ENCODE results near the gene TEC.
A peak's percentile ranks its signal among the peaks of the same experiment; 100 is the strongest.
"Not testable (repeated sequence)": the region's sequence is repeated elsewhere in the genome, so short reads cannot be mapped to it uniquely, and the experiment has no call there.

Gene TEC

DNA sequence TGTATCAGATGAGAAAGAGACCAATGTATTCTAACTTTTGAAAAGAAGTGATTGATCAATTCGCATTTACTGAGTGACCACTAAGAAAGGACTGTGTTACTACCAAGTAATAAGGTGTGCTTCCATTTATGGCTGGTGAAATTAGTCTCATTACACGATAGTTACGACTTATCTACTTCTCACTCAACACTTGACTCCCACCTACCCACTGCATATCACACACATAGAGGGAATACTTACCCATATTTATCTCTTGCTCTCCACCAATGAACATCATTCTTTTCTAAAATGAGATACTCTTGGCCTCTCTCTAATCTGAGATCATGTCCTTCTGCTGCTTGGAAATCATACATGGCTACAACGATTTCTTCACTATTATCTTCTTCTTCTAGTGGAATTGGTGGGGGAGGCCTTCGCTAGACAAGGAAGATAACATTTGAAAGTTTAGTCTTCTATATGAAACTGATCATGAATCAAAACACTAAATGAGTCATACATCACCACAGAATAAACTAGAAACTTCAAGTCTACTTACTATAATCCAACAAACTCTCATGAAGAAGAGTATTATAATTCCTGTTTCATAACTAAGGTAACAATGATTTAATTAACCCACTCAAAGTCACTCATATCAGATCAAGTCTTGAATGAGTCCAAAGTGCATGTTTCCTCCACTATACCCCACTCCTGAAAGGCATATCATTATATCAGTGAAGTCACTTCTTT, 101.9 kb downstream of the TEC start:
- in situ Hi-C loops (cut with HindIII; ENCODE audit: low sequenced_read_pairs): no loop called here

DNA sequence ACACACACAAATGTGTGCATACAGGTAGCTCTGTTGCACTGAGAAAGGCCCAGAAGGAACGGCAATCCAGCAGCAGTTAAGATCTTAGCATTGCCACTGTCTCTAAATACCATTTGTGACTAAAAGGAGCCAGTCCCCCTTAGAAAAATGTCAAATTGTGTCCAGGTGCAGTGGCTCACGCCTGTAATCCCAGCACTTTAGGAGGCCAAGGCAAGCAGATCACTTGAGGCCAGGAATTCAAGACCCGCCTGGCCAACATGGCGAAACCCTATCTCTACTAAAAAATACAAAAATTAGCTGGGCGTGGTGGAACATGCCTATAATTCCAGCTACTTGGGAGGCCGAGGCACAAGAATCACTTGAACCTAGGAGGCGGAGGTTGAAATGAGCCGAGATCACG, 105.1 kb downstream of the TEC start:
- H3K4me3 ChIP-seq (ENCODE audit: low read depth, low read length); in situ Hi-C loops (cut with HindIII; ENCODE audit: low sequenced_read_pairs): not testable (repeated sequence)

More for the DNA sequence above, 101.9 kb downstream of the TEC start:
- TF ChIP-seq, protein P1, sequence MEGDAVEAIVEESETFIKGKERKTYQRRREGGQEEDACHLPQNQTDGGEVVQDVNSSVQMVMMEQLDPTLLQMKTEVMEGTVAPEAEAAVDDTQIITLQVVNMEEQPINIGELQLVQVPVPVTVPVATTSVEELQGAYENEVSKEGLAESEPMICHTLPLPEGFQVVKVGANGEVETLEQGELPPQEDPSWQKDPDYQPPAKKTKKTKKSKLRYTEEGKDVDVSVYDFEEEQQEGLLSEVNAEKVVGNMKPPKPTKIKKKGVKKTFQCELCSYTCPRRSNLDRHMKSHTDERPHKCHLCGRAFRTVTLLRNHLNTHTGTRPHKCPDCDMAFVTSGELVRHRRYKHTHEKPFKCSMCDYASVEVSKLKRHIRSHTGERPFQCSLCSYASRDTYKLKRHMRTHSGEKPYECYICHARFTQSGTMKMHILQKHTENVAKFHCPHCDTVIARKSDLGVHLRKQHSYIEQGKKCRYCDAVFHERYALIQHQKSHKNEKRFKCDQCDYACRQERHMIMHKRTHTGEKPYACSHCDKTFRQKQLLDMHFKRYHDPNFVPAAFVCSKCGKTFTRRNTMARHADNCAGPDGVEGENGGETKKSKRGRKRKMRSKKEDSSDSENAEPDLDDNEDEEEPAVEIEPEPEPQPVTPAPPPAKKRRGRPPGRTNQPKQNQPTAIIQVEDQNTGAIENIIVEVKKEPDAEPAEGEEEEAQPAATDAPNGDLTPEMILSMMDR (IDR thresholded peaks at IDR 0.05; ENCODE audit: low read depth, low read length): no peak
- no peak overlapping the region for H3K4me3 ChIP-seq (ENCODE audit: low read depth, low read length)
- no peak for DNase-seq (ENCODE audit: low read depth, low spot score)

DNA sequence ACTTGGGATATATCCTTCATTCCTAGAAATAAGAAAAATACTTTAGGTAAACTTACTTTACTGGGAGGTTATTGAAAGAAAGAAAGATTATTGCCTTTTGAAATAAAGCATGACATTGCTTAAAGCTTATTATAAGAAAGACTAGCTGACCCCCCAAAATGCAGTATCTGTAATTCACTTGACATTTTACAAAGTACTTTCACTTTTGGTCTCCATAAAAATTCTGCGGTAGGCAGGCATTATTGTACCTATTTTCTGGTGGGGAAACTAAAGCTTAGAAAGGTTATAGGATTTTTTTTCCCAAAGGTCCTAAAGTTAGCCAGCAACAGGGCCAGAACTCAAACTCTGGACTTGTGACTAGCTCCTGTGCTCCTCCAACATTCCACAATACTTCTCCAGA, 105.9 kb downstream of the TEC start:
- no peak for DNase-seq (ENCODE audit: low read depth, low spot score)
- no peak overlapping the region for H3K4me3 ChIP-seq (ENCODE audit: low read depth, low read length)
- TF ChIP-seq, protein P1 (IDR thresholded peaks at IDR 0.05; ENCODE audit: low read depth, low read length): no peak
- in situ Hi-C loops (cut with HindIII; ENCODE audit: low sequenced_read_pairs): no loop called here

More for the DNA sequence above, 105.1 kb downstream of the TEC start:
- DNase-seq (ENCODE audit: low read depth, low spot score): not testable (repeated sequence)

DNA sequence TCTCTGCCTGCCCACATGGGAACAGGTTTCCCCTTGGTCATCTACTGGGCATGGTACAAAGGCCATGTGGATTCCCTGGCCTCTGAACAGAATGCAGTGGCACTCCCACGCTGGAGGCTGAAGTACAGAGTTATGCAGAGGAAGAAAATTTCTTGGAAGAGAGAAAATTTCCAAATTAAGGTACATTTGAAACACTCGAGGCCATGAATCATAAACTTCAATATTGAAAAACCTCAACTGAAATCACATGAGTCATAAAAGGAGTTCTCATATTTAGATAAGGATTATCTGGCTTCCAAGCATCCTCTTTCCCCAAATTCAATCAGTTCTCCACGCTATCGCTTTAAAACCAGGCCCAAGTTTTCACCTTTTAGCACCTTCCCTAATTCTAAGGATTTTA, 107.5 kb downstream of the TEC start:
- TF ChIP-seq, protein P1 (IDR thresholded peaks at IDR 0.05; ENCODE audit: low read depth, low read length): no peak
- in situ Hi-C loops (cut with HindIII; ENCODE audit: low sequenced_read_pairs): no loop called here
- no peak overlapping the region for H3K4me3 ChIP-seq (ENCODE audit: low read depth, low read length)
- peak; percentile 13 for DNase-seq (ENCODE audit: low read depth, low spot score)

DNA sequence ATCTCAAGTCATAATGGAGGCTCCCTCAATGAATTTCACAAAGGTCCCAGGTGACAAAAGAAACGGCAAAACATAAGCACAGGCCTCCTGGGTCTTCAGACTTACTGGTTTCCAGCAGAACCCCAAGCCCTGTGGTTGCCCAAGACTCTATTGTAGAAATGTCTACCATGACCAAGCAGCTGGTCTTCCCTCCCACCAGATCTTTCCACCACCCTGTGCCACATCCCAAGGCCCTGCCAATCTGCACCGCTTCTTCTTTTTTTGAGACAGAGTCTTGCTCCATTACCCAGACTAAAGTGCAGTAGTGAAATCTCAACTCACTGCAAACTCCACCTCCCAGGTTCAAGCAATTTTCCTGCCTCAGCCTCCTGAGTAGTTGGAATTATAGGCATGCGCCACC, 112.4 kb downstream of the TEC start:
- in situ Hi-C loops (cut with HindIII; ENCODE audit: low sequenced_read_pairs): no loop called here
- TF ChIP-seq, protein P1 (IDR thresholded peaks at IDR 0.05; ENCODE audit: low read depth, low read length): no peak
- no peak overlapping the region for H3K4me3 ChIP-seq (ENCODE audit: low read depth, low read length)
- DNase-seq (ENCODE audit: low read depth, low spot score): no peak

DNA sequence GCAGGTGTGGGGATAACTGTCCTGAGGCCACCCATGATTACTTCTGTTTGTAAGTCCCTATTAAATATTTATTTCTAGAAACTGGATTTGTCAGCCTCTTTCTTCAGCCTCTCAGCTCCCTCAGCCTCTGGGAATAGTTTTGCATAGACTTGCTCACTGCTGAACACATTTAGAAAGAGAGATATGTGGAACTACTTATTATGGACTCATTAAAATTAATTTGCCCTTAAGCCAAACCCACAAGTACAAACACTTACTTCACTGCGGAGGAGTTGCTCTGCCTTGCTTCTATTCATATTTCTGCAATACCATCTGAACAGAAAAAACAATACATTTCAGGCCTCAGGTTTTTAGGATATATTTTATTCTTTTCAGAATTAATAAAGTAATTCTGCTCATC, 113.2 kb downstream of the TEC start:
- TF ChIP-seq, protein P1 (IDR thresholded peaks at IDR 0.05; ENCODE audit: low read depth, low read length): no peak
- DNase-seq (ENCODE audit: low read depth, low spot score): no peak
- in situ Hi-C loops (cut with HindIII; ENCODE audit: low sequenced_read_pairs): no loop called here
- no peak overlapping the region for H3K4me3 ChIP-seq (ENCODE audit: low read depth, low read length)

DNA sequence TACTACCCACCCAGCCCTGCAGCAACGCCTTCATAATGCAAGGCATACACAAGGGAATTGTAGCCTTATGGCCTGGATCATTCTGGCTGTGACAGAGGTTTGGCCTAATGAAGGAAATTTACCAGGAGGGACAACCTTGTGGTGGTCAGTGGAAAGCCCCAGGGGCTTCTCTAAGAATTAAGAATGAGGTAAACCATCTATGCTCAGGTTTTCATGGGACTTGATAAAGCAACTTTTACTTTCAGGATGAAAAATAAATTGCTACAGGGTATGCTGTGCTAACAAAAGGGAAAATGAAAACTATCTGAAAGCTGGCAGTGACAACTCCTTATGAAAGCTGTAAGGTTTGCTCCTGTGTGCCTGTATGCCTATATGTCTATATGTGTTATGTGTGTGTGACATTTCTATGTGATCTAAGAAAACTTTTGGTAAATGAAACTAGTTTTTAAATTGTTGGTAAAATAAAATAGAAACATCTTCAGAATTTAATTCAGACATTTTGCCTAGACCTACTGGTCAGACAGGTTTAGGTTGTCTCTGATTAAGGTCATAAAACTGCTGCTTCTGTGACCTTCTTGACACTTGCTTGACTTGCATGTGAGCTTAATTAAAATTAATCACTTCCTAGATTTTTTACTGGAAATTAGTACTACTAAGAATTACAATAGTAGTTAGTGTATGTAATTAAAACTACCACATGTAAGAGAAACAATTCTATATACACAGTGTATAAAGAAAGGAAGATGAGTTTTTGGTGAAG, 115.7 kb downstream of the TEC start:
- TF ChIP-seq, protein P1 (IDR thresholded peaks at IDR 0.05; ENCODE audit: low read depth, low read length): no peak

More for the DNA sequence above, 115.7 kb downstream of the TEC start:
- in situ Hi-C loops (cut with HindIII; ENCODE audit: low sequenced_read_pairs): no loop called here
- H3K4me3 ChIP-seq (ENCODE audit: low read depth, low read length): no peak overlapping the region
- no peak for DNase-seq (ENCODE audit: low read depth, low spot score)
